CD4-positive, alpha-beta T cell (primary cell): ENCODE data around the gene CHP1. TPM values are rescaled to one million over a fixed set of nuclear protein-coding genes. Genes with fewer than 3 reads are reported as not detected.

Experiments used
- ATAC-seq: fragments of 200-7000 bp; cut with Tn5 transposase; one replicate; pipeline ENCODE4 v1.10.0; 2022; ENCODE audit warnings: mild to moderate bottlenecking; ENCODE audit not compliant: poor library complexity
- CTCF ChIA-PET: fragments of 350-600 bp; sonication (Branson Sonifier 250); formaldehyde crosslinking; loops from one replicate; lab custom pipeline; 2021; ENCODE audit warnings: antibody characterized with exemption, inconsistent platforms; lab: Charles Lee
- POLR2A ChIA-PET: fragments of 350-600 bp; sonication (Branson Sonifier 250); formaldehyde crosslinking; loops from one replicate; lab custom pipeline; 2021; ENCODE audit warnings: antibody characterized with exemption, inconsistent platforms; lab: Charles Lee
- DNase-seq, 14 experiments: peaks; one replicate each; pipeline ENCODE4 v3.0.0-alpha.2; 2013 to 2020; ENCODE audit warnings: mixed read lengths in 2 of 14
- H3K27ac ChIP-seq, 2 donors: one replicate each; pipeline versions ENCODE4 v1.5.1 to v1.7.0; 2013; ENCODE audit warnings: low read length in 2 of 2, low read depth in 1 of 2, mild to moderate bottlenecking in 1 of 2
- H3K27me3 ChIP-seq, 2 experiments: 1 replicate in 1 of 2; 2 replicates in 1 of 2; pipeline versions ENCODE4 v1.6.1 to v1.7.0; 2013; ENCODE audit warnings: low read length in 2 of 2, control low read depth in 1 of 2, mild to moderate bottlenecking in 1 of 2, moderate library complexity in 1 of 2; ENCODE audit not compliant: insufficient read depth in 2 of 2, control insufficient read depth in 1 of 2
- H3K36me3 ChIP-seq: one replicate; pipeline ENCODE4 v1.6.1; 2013; ENCODE audit warnings: low read length, control low read depth; ENCODE audit not compliant: insufficient read depth
- H3K4me1 ChIP-seq: one replicate; pipeline ENCODE4 v1.6.1; 2013; ENCODE audit warnings: low read length, control low read depth; ENCODE audit not compliant: insufficient read depth
- H3K4me3 ChIP-seq: one replicate; pipeline ENCODE4 v1.5.1; 2013; ENCODE audit warnings: mild to moderate bottlenecking, low read length, moderate library complexity
- H3K9me3 ChIP-seq, 2 experiments: 1 replicate in 1 of 2; 2 replicates in 1 of 2; pipeline versions ENCODE4 v1.6.1 to v1.7.0; 2013; ENCODE audit warnings: low read length in 2 of 2, mild to moderate bottlenecking in 2 of 2, control low read depth in 1 of 2, moderate library complexity in 1 of 2; ENCODE audit not compliant: control insufficient read depth in 1 of 2, insufficient read depth in 1 of 2
- H3K27ac Mint-ChIP-seq: one replicate; pipeline ENCODE4 v1.8.0; 2020; ENCODE audit warnings: mixed read lengths
- H3K27me3 Mint-ChIP-seq: one replicate; pipeline ENCODE4 v1.8.0; 2021; ENCODE audit warnings: mixed read lengths
- H3K36me3 Mint-ChIP-seq: one replicate; pipeline ENCODE4 v1.8.0; 2021; ENCODE audit warnings: low read depth, mixed read lengths
- H3K4me1 Mint-ChIP-seq: one replicate; pipeline ENCODE4 v1.8.0; 2021; ENCODE audit warnings: low read depth, mixed read lengths
- H3K4me3 Mint-ChIP-seq: one replicate; pipeline ENCODE4 v1.8.0; 2020; ENCODE audit warnings: mild to moderate bottlenecking, mixed read lengths
- H3K9me3 Mint-ChIP-seq: one replicate; pipeline ENCODE4 v1.8.0; 2020; ENCODE audit warnings: mixed read lengths
- CTCF ChIP-seq: fragments of 200-600 bp; IDR thresholded peaks from one replicate; pipeline ENCODE4 v1.8.0; 2022; ENCODE audit warnings: antibody characterized with exemption, mild to moderate bottlenecking
- intact Hi-C, 2 experiments: fragments of 100-400 bp; cut with DNase I in 1 of 2; cut with micrococcal nuclease in 1 of 2; formaldehyde crosslinking; loops; one replicate each; pipeline versions ENCODE4 v1.15.1 to v1.9.0; 2023 to 2025; cut with DNase I, micrococcal nuclease
- total RNA-seq, 174 experiments: library from RNA in 2 of 174; stranded (reverse) in 2 of 174; gene quantifications; one replicate each; pipeline ENCODE4 v1.2.3 and lab custom pipeline; 2021 to 2026

CHP1 gene
- total RNA-seq, 2 experiments from 2014 or later = 20.7 to 25.5 TPM

- DNase-seq (no peak), ATAC-seq (no peak)
- Mint-ChIP-seq H3K4me3 (no peak overlapping the region), H3K4me1 (no peaks in the 10 kb centered on the region), H3K27ac (no peak overlapping the region), H3K27me3 (peaks cover 24% of the 10 kb centered on the region), H3K36me3 (no peaks in the 10 kb centered on the region), H3K9me3 (no peaks in the 10 kb centered on the region)
- H3K36me3 ChIP-seq = no peaks in the 10 kb centered on the region
- peaks cover 0 to 9% of the 10 kb centered on the region in 2 experiments for H3K27me3 ChIP-seq
- ChIA-PET POLR2A (interaction anchor here (1.0 kb wide), 1 partner anchor 12 kb away, joined by 3 read pairs; the partner anchor contains the start of genes CHP1 and EXD1), CTCF (interaction anchor here (1.5 kb wide), 1 partner anchor 315 kb away, joined by 3 read pairs; no protein-coding TSS in a partner anchor)
- no peaks in the 10 kb centered on the region for H3K9me3 ChIP-seq
- H3K27ac ChIP-seq = no peak overlapping the region
- H3K4me1 ChIP-seq = no peaks in the 10 kb centered on the region
- no peak for TF ChIP-seq CTCF
- H3K4me3 ChIP-seq = no peak overlapping the region
- intact Hi-C loops = no loop called here
Measured at GRCh38 chr15:41218851-41219250, 12.2 kb upstream of the CHP1 start.

- DNase-seq (no peak), ATAC-seq (no peak)
- Mint-ChIP-seq H3K27ac (no peak overlapping the region), H3K9me3 (no peaks in the 10 kb centered on the region), H3K36me3 (no peaks in the 10 kb centered on the region), H3K4me3 (no peak overlapping the region), H3K4me1 (no peaks in the 10 kb centered on the region), H3K27me3 (peaks cover 28% of the 10 kb centered on the region)
- H3K4me1 ChIP-seq = no peaks in the 10 kb centered on the region
- no peaks in the 10 kb centered on the region for H3K36me3 ChIP-seq
- ChIA-PET CTCF (interaction anchor here (1.5 kb wide), 1 partner anchor 315 kb away, joined by 3 read pairs; no protein-coding TSS in a partner anchor), POLR2A (interaction anchor here (0.6 to 1.0 kb wide), 2 partner anchors 12 to 68 kb away, joined by 3 read pairs; partner anchors contain the start of genes CHP1 and EXD1)
- no peaks in the 10 kb centered on the region for H3K9me3 ChIP-seq
- TF ChIP-seq CTCF = no peak
- no peak overlapping the region for H3K4me3 ChIP-seq
- intact Hi-C loops = no loop called here
- peaks cover 0 to 9% of the 10 kb centered on the region in 2 experiments for H3K27me3 ChIP-seq
- H3K27ac ChIP-seq = no peak overlapping the region
Measured at GRCh38 chr15:41219381-41219780, 11.7 kb upstream of the CHP1 start.

- ChIA-PET POLR2A (interaction anchor here (0.8 to 2.7 kb wide), 14 partner anchors 10 to 742 kb away, joined by 3 to 29 read pairs (median 3); partner anchors contain the start of genes CHAC1, EHD4, INO80 and MGA), CTCF (interaction anchor here (0.5 to 1.6 kb wide), 10 partner anchors 10 to 336 kb away, joined by 3 to 8 read pairs (median 3); partner anchors contain the start of genes NUSAP1, OIP5, RPAP1 and VPS18)
- Histone ChIP-seq H3K27ac (no peak overlapping the region), H3K4me1 (peaks cover 20% of the 10 kb centered on the region), H3K36me3 (no peaks in the 10 kb centered on the region), H3K27me3 (no peaks in the 10 kb centered on the region), H3K9me3 (no peaks in the 10 kb centered on the region), H3K4me3 (peak overlapping the region; percentile 88)
- H3K9me3 Mint-ChIP-seq = no peaks in the 10 kb centered on the region
- DNase-seq (no peak), ATAC-seq (no peak)
- peak overlapping the region; percentile 88 for H3K27ac Mint-ChIP-seq
- peaks cover 8% of the 10 kb centered on the region for H3K36me3 Mint-ChIP-seq
- H3K4me1 Mint-ChIP-seq = peaks cover 40% of the 10 kb centered on the region
- H3K27me3 Mint-ChIP-seq = no peaks in the 10 kb centered on the region
- intact Hi-C loops = loop anchor here in 1 of 2 experiments (2.0 to 5.0 kb wide), 5 partner anchors 103 to 908 kb away; partner anchors contain the start of genes CHAC1, INAFM2, NDUFAF1 and NUSAP1
- H3K4me3 Mint-ChIP-seq = peak overlapping the region; percentile 93
- TF ChIP-seq CTCF = no peak
Measured at GRCh38 chr15:41230345-41230649, 771 bp upstream of the CHP1 start.
